Activated naive CD4-positive, alpha-beta T cell treated with anti-CD3 and anti-CD28 coated beads, Interleukin-2, amount 10 ng/mL, durations not matched to agents 5 hours and 36 hours (primary cell): Measurements from ENCODE around the gene BRD9. TPM values are rescaled to one million over a fixed set of nuclear protein-coding genes. Genes with fewer than 3 reads are reported as not detected.

ENCODE experiments used
- total RNA-seq, 2 experiments: library from RNA; stranded (reverse); gene quantifications; one replicate each; pipeline ENCODE4 v1.2.3, GENCODE V29; 2021

BRD9 gene
- 10 to 100 TPM; 53.9 to 56.5 TPM for total RNA-seq

GRCh38 chr5:892394-893136, at the start of gene BRD9, which contains the start of gene TRIP13:
Gene BRD9 (minus strand): TSS chr5:892801. CDS start chr5:892657, 144 bp downstream.
Gene TRIP13 (plus strand): TSS chr5:892884. CDS start chr5:892999, 115 bp downstream.

DNA sequence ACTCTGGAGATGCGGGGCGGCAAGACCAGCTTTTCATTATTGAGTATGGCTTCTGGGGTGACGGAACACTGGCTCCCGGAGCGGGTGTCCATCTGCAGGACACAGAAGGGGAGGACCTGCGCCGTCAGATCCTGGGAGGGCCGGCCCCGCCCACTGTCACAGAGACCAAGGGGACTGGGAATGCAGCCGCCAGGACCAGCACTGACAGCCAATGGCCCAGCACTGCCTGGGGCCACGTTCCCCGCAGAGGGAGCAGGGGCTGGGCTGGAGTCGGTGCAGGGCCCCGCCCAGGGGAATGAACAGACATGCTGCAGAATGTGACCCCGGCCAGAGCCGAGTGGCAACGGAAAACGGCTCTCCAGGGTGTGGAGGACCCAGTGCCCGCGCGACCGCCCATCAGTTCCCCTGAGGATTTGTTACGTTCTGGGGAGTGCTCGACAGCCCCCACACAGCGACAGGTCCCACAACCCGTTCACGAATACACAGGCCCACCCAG, 42.0 kb downstream of the BRD9 start, which contains the start of gene ZDHHC11:
Gene ZDHHC11 (minus strand): TSS at position 476 of the 496 bp plus-strand sequence. CDS start 384 bp downstream, at position 92.

Other genes starting within 250 kb of the BRD9 start
- gene TPPP, start 199.4 kb downstream of the BRD9 start, total RNA-seq, result under 1 TPM; 0.05 TPM
- gene ZDHHC11B, start 108.1 kb downstream of the BRD9 start, total RNA-seq, result under 1 TPM in 1 of 2 experiments, not detected in 1; 0.24 TPM
- gene ZDHHC11, start 41.8 kb downstream of the BRD9 start, total RNA-seq, result 1 to 10 TPM; 7.7 to 8.7 TPM
- gene TRIP13, start 83 bp upstream of the BRD9 start, total RNA-seq, result 10 to 100 TPM; 19.6 to 20.1 TPM
- gene NKD2, start 116.0 kb upstream of the BRD9 start, total RNA-seq, result 1 to 10 TPM; 2.9 to 4.9 TPM
- gene SLC12A7, start 219.3 kb upstream of the BRD9 start, total RNA-seq, result 10 to 100 TPM; 93.9 to 98.0 TPM